NCI-H2227 (cell line): Measurements from ENCODE around the gene ADARB2.

Experiments
- DNase-seq: peaks from one replicate; lab custom pipeline; 2025; ENCODE audit not compliant: unreplicated experiment; lab: John Stamatoyannopoulos, UW

The ADARB2 gene

GRCh38 chr10:1203704-1204103 is 533.6 kb downstream of the ADARB2 start:
- no peak for DNase-seq

- no peak for DNase-seq
These were observed 534.1 kb downstream of the ADARB2 start for GRCh38 chr10:1203216-1203615.

- DNase-seq, result no peak
These were observed 535.0 kb downstream of the ADARB2 start for GRCh38 chr10:1202343-1202742.

- DNase-seq, result no peak
These were observed 536.2 kb downstream of the ADARB2 start for GRCh38 chr10:1200866-1201807.

- DNase-seq, result no peak
These were observed 537.2 kb downstream of the ADARB2 start for GRCh38 chr10:1199897-1200721.

GRCh38 chr10:1199345-1199673 is 538.0 kb downstream of the ADARB2 start:
- DNase-seq, result no peak

GRCh38 chr10:1198453-1199344 is 538.6 kb downstream of the ADARB2 start:
- peak; percentile 6 for DNase-seq

GRCh38 chr10:1197384-1197783 is 539.9 kb downstream of the ADARB2 start:
- DNase-seq, result no peak

GRCh38 chr10:1196656-1197055 is 540.7 kb downstream of the ADARB2 start:
- no peak for DNase-seq

GRCh38 chr10:1195828-1196227 is 541.5 kb downstream of the ADARB2 start:
- DNase-seq, result no peak

GRCh38 chr10:1194161-1194560 is 543.2 kb downstream of the ADARB2 start:
- no peak for DNase-seq

- no peak for DNase-seq
These were observed 543.8 kb downstream of the ADARB2 start for GRCh38 chr10:1193561-1193960.

- no peak for DNase-seq
These were observed 545.6 kb downstream of the ADARB2 start for GRCh38 chr10:1191752-1192151.

GRCh38 chr10:1190791-1191490 is 546.4 kb downstream of the ADARB2 start:
- DNase-seq, result no peak

- no peak for DNase-seq
These were observed 547.3 kb downstream of the ADARB2 start for GRCh38 chr10:1190052-1190395.

- no peak for DNase-seq
These were observed 547.9 kb downstream of the ADARB2 start for GRCh38 chr10:1189166-1190051.

GRCh38 chr10:1188558-1189135 is 548.7 kb downstream of the ADARB2 start:
- no peak for DNase-seq

- no peak for DNase-seq
These were observed 549.3 kb downstream of the ADARB2 start for GRCh38 chr10:1187855-1188557.
